C4-2B (cell line): ENCODE data around the gene ADAM10.

Source experiments
- CTCF ChIP-seq: fragments of 450-650 bp; conservative IDR thresholded peaks from 2 replicates; pipeline ENCODE4 v1.5.1; 2017; ENCODE audit warnings: mild to moderate bottlenecking
- ZFX ChIP-seq: fragments of 450-650 bp; IDR thresholded peaks from 2 replicates; pipeline ENCODE4 v1.6.1; 2017

DNA sequence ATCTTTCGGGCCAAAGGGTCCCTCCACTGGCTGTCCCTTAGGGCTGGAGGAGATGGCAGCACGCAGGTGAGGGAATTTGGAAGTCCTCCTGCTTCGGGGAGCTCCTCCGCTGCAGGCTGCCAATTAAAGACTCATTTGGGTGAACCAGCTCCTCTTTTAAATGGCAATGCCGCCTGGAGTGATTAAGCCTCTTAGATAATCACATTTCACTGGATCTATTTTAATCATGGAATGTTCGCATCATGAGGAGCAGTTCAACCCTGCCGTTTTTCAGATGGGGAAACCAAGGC is 199.8 kb downstream of the ADAM10 start:
- no peak for TF ChIP-seq CTCF
- no peak for TF ChIP-seq ZFX
